Caki2 (cell line): ENCODE data around the gene SFMBT1. TPM values are rescaled to one million over a fixed set of nuclear protein-coding genes. Genes with fewer than 3 reads are reported as not detected.

ENCODE experiments used
- DNase-seq: peaks from one replicate; pipeline ENCODE4 v3.0.0-alpha.2; 2015; ENCODE audit warnings: low read depth
- in situ Hi-C: cut with HindIII; loops from 2 replicates; pipeline ENCODE4 v1.10.0; 2016; ENCODE audit warnings: low sequenced_read_pairs, low pct_unique_long_range_greater_than_20kb, mixed read lengths
- total RNA-seq: library from RNA; depleted of rRNA; stranded (reverse); fragments of >200 nt; shearing (Covaris generic); gene quantifications from 2 replicates; pipeline ENCODE4 v1.2.3, GENCODE V29; 2014; ENCODE audit warnings: low replicate concordance

Gene SFMBT1
- total RNA-seq, 1 experiment from 2014 or later = 3.3 TPM

GRCh38 chr3:52881871-52882270 is 164.0 kb downstream of the SFMBT1 start:
- in situ Hi-C loops = no loop called here

GRCh38 chr3:52880474-52880873 is 165.4 kb downstream of the SFMBT1 start:
- in situ Hi-C loops = no loop called here

More at GRCh38 chr3:52881871-52882270, 164.0 kb downstream of the SFMBT1 start:
- no peak for DNase-seq

GRCh38 chr3:52880047-52880446 is 165.8 kb downstream of the SFMBT1 start:
- in situ Hi-C loops = no loop called here
- DNase-seq = no peak

More at GRCh38 chr3:52880474-52880873, 165.4 kb downstream of the SFMBT1 start:
- no peak for DNase-seq

- no peak for DNase-seq
- in situ Hi-C loops = no loop called here
These were observed 166.3 kb downstream of the SFMBT1 start for GRCh38 chr3:52879581-52879980.

GRCh38 chr3:52879090-52879489 is 166.8 kb downstream of the SFMBT1 start:
- in situ Hi-C loops = no loop called here
- no peak for DNase-seq

GRCh38 chr3:52877085-52877484 is 168.8 kb downstream of the SFMBT1 start:
- no peak for DNase-seq
- in situ Hi-C loops = no loop called here

GRCh38 chr3:52874864-52875587 is 170.8 kb downstream of the SFMBT1 start:
- in situ Hi-C loops = no loop called here

GRCh38 chr3:52874160-52874701 is 171.6 kb downstream of the SFMBT1 start:
- in situ Hi-C loops = no loop called here
- DNase-seq = no peak

More at GRCh38 chr3:52874864-52875587, 170.8 kb downstream of the SFMBT1 start:
- DNase-seq = no peak

GRCh38 chr3:52873433-52874159 is 172.3 kb downstream of the SFMBT1 start:
- DNase-seq = no peak
- in situ Hi-C loops = no loop called here

- no peak for DNase-seq
- in situ Hi-C loops = no loop called here
These were observed 173.6 kb downstream of the SFMBT1 start for GRCh38 chr3:52872245-52872644.

GRCh38 chr3:52871761-52872160 is 174.1 kb downstream of the SFMBT1 start:
- in situ Hi-C loops = no loop called here
- no peak for DNase-seq

GRCh38 chr3:52870471-52870870 is 175.4 kb downstream of the SFMBT1 start:
- in situ Hi-C loops = no loop called here
- no peak for DNase-seq

- in situ Hi-C loops = no loop called here
- no peak for DNase-seq
These were observed 179.4 kb downstream of the SFMBT1 start for GRCh38 chr3:52866427-52866826.

- DNase-seq = no peak
- in situ Hi-C loops = no loop called here
These were observed 179.9 kb downstream of the SFMBT1 start for GRCh38 chr3:52865994-52866393.

- no peak for DNase-seq
- in situ Hi-C loops = no loop called here
These were observed 185.5 kb downstream of the SFMBT1 start for GRCh38 chr3:52860424-52860768.

GRCh38 chr3:52859686-52860423 is 186.0 kb downstream of the SFMBT1 start:
- in situ Hi-C loops = no loop called here
- no peak for DNase-seq

GRCh38 chr3:52857864-52858263 is 188.0 kb downstream of the SFMBT1 start:
- in situ Hi-C loops = no loop called here
- no peak for DNase-seq

GRCh38 chr3:52857133-52857532 is 188.7 kb downstream of the SFMBT1 start:
- DNase-seq = no peak
- in situ Hi-C loops = no loop called here

- DNase-seq = no peak
- in situ Hi-C loops = no loop called here
These were observed 189.2 kb downstream of the SFMBT1 start for GRCh38 chr3:52856666-52857065.
